OCI-LY1 (cell line): Measurements from ENCODE around the gene PHOX2A.

Experiments
- H2AFZ ChIP-seq: fragments of 200-600 bp; sonication (generic), shearing (Covaris generic); 2 replicates; pipeline ENCODE4 v1.6.0; 2014; ENCODE audit warnings: antibody characterized with exemption, mild to moderate bottlenecking, low read length
- H3F3A ChIP-seq: fragments of 200-600 bp; sonication (generic), shearing (Covaris generic); 2 replicates; pipeline ENCODE4 v1.6.0; 2014; ENCODE audit warnings: mild to moderate bottlenecking, antibody characterized with exemption, low read length, moderate library complexity; ENCODE audit not compliant: insufficient read depth
- H3K27ac ChIP-seq: fragments of 200-600 bp; sonication (generic); 2 replicates; pipeline ENCODE4 v1.5.1; 2014; ENCODE audit warnings: low read length, mixed run types, mild to moderate bottlenecking, low read depth; ENCODE audit not compliant: poor library complexity, severe bottlenecking
- H3K27me3 ChIP-seq: fragments of 200-600 bp; sonication (generic); 2 replicates; pipeline ENCODE4 v1.6.0; 2014; ENCODE audit warnings: antibody characterized with exemption, mild to moderate bottlenecking, low read length, moderate library complexity; ENCODE audit not compliant: insufficient read depth
- H3K36me3 ChIP-seq: fragments of 200-600 bp; sonication (generic); 2 replicates; pipeline ENCODE4 v1.6.1; 2014; ENCODE audit warnings: mild to moderate bottlenecking, antibody characterized with exemption, low read length, moderate library complexity, mixed read lengths; ENCODE audit not compliant: insufficient read depth
- H3K4me1 ChIP-seq: fragments of 200-600 bp; sonication (generic); 2 replicates; pipeline ENCODE4 v1.5.1; 2014; ENCODE audit warnings: mild to moderate bottlenecking, low read length, moderate library complexity; ENCODE audit not compliant: insufficient read depth, severe bottlenecking
- H3K4me2 ChIP-seq: fragments of 200-600 bp; sonication (generic), shearing (Covaris generic); 2 replicates; pipeline ENCODE4 v1.6.1; 2014; ENCODE audit warnings: low read length
- H3K4me3 ChIP-seq: fragments of 200-600 bp; sonication (generic); 2 replicates; pipeline ENCODE4 v1.5.1; 2014; ENCODE audit warnings: low read length, low read depth, mild to moderate bottlenecking, mixed read lengths; ENCODE audit not compliant: poor library complexity, severe bottlenecking
- H3K79me2 ChIP-seq: fragments of 200-600 bp; shearing (Covaris generic); 2 replicates; pipeline ENCODE4 v1.6.1; 2016; ENCODE audit warnings: mixed run types, low read length, mixed read lengths; ENCODE audit not compliant: insufficient read depth
- H3K9ac ChIP-seq: fragments of 200-600 bp; sonication (generic), shearing (Covaris generic); 2 replicates; pipeline ENCODE4 v1.6.1; 2014; ENCODE audit warnings: mild to moderate bottlenecking, low read length, mixed read lengths
- H3K9me2 ChIP-seq: fragments of 200-600 bp; sonication (generic), shearing (Covaris generic); 2 replicates; pipeline ENCODE4 v1.6.1; 2014; ENCODE audit warnings: low read depth, mild to moderate bottlenecking, low read length, mixed read lengths
- H3K9me3 ChIP-seq: fragments of 200-600 bp; shearing (Covaris generic); 2 replicates; pipeline ENCODE4 v1.6.1; 2014; ENCODE audit warnings: low read length, mixed read lengths
- H4K20me1 ChIP-seq: fragments of 200-600 bp; sonication (generic), shearing (Covaris generic); 2 replicates; pipeline ENCODE4 v1.6.0; 2016; ENCODE audit warnings: mild to moderate bottlenecking, low read length; ENCODE audit not compliant: insufficient read depth
- CTCF ChIP-seq: fragments of 200-600 bp; sonication (generic), shearing (Covaris generic); IDR thresholded peaks from 2 replicates; pipeline ENCODE4 v1.5.1; 2017; ENCODE audit warnings: mild to moderate bottlenecking, antibody characterized with exemption, low read length, moderate library complexity, mixed read lengths
- EZH2 ChIP-seq: fragments of 200-600 bp; sonication (generic), shearing (Covaris generic); IDR thresholded peaks from 2 replicates; pipeline ENCODE4 v1.8.0; 2017; ENCODE audit warnings: borderline replicate concordance, mixed run types, mild to moderate bottlenecking, antibody characterized with exemption, low read length, moderate library complexity, mixed read lengths

PHOX2A gene

DNA sequence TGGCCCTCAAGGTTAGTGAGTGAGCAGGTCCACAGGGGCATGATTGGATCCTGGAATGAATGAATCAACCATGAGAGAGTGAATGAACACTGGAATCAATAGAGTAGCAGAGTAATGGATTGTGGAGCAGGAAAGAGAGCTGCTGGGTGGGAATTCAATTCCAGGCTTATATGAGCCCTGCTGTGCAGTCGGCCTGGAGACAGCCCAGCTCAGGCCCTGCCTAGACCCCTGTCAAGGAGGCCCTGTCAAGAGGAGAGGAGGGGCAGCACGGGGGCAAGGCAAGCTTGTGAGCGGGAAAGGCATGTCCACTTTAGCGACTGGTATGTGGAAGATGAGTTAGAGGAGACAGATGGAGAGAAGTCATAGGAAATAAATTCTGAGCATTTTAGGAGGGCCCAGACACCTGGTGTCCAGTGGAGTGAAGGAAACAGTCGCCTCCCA, 53.3 kb downstream of the PHOX2A start:
- Histone ChIP-seq H3K79me2 (no peaks in the 10 kb centered on the region), H3K27ac (no peak overlapping the region), H3K9me2 (no peaks in the 10 kb centered on the region), H2AFZ (no peak overlapping the region), H3K4me3 (no peak overlapping the region), H3K9me3 (no peaks in the 10 kb centered on the region), H3K27me3 (no peaks in the 10 kb centered on the region), H3F3A (no peaks in the 10 kb centered on the region), H3K4me2 (no peak overlapping the region), H3K36me3 (no peaks in the 10 kb centered on the region), H3K4me1 (no peaks in the 10 kb centered on the region), H3K9ac (no peak overlapping the region), H4K20me1 (no peaks in the 10 kb centered on the region)
- TF ChIP-seq EZH2 (no peak), CTCF (no peak)

GRCh38 chr11:72189455-72190250, 54.3 kb downstream of the PHOX2A start:
- no peaks in the 10 kb centered on the region for H3K4me1 ChIP-seq
- TF ChIP-seq EZH2 (no peak), CTCF (no peak)
- no peaks in the 10 kb centered on the region for H3K79me2 ChIP-seq
- no peaks in the 10 kb centered on the region for H3K9me2 ChIP-seq
- H3F3A ChIP-seq = no peaks in the 10 kb centered on the region
- no peaks in the 10 kb centered on the region for H4K20me1 ChIP-seq
- no peaks in the 10 kb centered on the region for H3K36me3 ChIP-seq
- no peak overlapping the region for H3K4me3 ChIP-seq
- H3K27me3 ChIP-seq = no peaks in the 10 kb centered on the region; the same call in 1 of the 2 replicates
- no peak overlapping the region for H3K27ac ChIP-seq
- no peaks in the 10 kb centered on the region for H3K9me3 ChIP-seq
- no peak overlapping the region for H2AFZ ChIP-seq
- H3K9ac ChIP-seq = no peak overlapping the region
- no peak overlapping the region for H3K4me2 ChIP-seq
